IPS-NIHi7 (cell line): ENCODE results near the gene LRRC61.
"Not testable (repeated sequence)": the region's sequence is repeated elsewhere in the genome, so short reads cannot be mapped to it uniquely, and the experiment has no call there.

Experiments
- DNase-seq: peaks from one replicate; pipeline ENCODE4 v3.0.0; 2012; ENCODE audit warnings: mixed read lengths; ENCODE audit errors: extremely low spot score

The LRRC61 gene

DNA sequence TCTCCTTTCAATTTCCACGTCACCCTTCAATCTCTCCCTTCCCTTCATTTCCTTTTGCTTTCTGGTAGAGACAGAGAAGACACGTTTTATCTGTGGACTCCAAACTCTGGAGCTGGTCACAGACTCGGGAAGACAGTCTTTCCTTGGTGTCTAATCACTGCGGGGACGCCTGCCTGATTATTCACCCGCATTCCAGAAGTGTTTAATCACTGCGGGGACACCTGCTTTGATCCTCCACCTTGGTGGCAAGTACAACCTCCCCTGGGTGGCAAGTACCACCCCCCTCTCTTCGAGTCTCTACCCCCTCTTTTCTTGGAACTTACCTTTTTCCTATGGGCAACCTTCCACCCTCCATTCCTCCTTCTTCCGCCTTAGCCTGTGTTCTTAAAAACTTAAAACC lies 15.3 kb upstream of the LRRC61 start:
- no peak for DNase-seq

GRCh38 chr7:150308575-150308974 lies 14.6 kb upstream of the LRRC61 start:
- DNase-seq, result no peak

- no peak for DNase-seq
These were observed 12.0 kb upstream of the LRRC61 start for GRCh38 chr7:150311146-150311545.

- no peak for DNase-seq
These were observed 11.4 kb upstream of the LRRC61 start for GRCh38 chr7:150311711-150312110.

- not testable (repeated sequence) for DNase-seq
These were observed 10.3 kb upstream of the LRRC61 start for GRCh38 chr7:150312649-150313366.

GRCh38 chr7:150313367-150313809 lies 9.8 kb upstream of the LRRC61 start:
- DNase-seq, result no peak

DNA sequence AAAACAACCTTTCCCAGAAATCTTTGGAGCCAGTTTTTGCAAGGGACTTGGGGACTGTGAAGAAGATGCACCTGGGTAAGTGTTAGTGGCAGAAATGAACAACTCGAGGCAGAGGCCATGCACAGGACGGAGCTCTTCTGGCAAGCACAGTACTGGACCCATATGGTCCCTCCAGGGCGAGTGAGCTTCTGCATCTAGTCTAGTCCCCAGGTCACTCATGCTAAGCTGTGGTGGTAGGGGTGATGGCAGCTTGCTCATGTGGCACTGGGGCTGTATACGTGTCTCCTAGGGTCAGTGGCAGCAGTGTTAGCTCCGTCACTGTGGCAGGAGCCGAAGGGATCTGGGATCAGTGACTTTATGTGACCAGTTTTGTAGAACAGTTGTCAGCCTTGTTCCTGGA lies 9.3 kb upstream of the LRRC61 start:
- no peak for DNase-seq

GRCh38 chr7:150314639-150315239 lies 8.4 kb upstream of the LRRC61 start:
- DNase-seq, result no peak

GRCh38 chr7:150316987-150317386 lies 6.2 kb upstream of the LRRC61 start:
- DNase-seq, result not testable (repeated sequence)

- DNase-seq, result no peak
These were observed 5.3 kb upstream of the LRRC61 start for GRCh38 chr7:150317748-150318444.

GRCh38 chr7:150321788-150322113 lies 1.4 kb upstream of the LRRC61 start:
- DNase-seq, result no peak

DNA sequence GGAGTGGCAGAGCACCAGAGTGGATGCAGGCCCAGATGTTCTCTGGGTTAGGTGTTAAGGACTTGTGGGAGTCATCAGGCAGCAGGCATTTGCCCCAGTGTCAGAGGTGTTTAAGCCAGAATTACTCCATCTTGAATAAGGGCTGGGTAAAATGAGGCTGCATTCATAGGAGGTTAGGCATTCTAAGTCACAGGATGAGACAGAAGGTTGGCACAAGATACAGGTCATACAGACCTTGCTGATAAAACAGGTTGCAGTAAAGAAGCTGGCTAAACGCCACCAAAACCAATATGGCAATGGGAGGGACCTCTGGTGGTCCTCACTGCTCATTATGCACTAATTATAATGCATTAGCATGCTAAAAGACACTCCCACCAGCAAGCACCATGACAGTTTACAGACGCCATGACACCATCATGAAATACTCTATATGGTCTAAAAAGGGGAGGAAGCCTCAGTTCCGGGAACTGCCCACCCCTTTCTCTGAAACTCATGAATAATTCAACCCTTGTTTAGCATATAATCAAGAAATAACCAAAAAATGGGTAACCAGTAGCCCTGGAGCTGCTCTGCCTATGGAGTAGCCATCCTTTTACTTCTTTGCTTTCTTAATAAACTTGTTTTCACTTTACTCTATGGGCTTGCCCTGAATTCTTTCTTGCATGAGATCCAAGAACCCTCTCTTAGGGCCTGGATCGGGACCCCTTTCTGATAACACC lies 882 bp upstream of the LRRC61 start:
- no peak for DNase-seq

DNA sequence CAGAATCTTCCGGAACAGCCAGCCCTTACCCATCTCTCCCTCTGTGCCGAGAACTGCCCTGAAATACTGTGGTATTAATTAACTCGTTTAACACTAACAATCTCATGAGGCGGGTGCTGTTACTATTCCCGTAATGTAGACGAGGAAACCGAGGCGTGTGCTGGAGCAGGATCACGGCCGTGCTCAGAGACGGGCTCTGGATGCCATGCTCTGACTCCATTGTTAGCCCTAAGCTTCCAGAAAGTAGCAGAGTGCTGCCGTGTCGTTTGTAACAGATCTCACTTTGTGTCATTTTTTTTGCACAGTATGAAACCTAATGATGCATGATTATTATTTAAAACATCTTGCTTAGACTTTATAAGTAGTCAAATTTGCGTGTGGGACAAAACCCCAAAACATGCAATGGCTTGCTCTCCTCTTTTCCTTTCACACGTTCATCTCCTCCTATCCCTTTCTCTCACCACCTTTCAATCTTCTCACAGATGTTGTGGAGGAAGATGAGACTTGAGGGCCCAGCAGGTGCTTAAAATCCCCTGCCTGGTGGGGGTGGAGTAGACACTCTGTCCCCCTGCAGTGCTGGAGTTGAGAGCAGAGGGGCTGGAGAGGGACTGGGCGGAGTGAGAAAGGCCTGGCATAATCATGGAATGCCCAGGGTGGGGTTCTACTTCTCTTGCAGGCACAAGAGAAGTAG lies 672 bp downstream of the LRRC61 start:
- DNase-seq, result no peak

DNA sequence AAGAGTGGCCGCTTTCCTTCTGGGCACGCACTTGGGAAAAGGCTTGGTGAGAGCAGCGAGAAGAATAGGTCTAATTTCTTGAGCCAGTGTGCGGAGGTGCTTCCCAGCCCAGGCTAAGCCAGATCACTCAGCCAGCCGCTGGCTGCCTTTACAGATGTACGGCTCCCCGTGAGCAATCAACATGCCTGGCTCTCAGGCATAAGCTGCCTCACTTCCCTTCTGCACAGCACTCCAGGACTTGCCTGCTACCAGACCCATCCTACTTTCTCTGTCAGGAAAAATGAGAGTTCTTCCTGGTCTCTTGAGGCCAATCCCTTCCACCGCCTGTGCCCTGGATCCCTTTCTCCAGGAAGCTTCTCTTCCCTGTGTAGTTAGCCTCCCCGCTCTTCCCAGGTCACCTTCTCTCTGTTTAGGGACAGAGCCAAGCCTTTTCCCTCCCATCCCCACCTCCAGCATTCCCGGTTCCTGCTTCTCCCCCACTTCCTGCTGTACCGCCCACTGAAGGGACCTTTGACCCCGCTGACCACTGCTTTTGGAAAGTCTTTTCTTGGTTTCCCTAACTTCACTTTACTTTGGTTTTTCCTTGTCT lies 1.3 kb downstream of the LRRC61 start:
- no peak for DNase-seq

GRCh38 chr7:150325110-150325611 lies 2.0 kb downstream of the LRRC61 start:
- no peak for DNase-seq

DNA sequence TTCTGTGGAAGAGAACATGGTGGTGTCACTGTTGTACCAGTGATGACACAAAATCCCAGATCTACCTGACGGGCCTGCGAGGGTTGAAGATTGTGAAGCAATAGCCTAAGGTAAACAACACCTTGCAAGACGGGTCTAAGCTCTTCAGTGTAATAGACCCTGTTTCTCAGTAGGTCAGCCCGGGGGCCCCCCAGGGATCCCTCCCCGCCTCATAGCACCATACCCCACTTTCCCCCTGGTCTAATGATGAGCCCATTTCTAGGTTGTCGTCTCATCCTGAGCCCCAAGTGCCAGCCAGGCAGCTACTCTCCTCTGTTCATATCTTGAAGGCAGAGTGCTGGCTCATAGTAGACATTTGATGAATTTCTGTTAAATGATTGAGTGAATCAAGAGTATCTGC lies 2.7 kb downstream of the LRRC61 start:
- DNase-seq, result no peak

GRCh38 chr7:150326657-150327268 lies 3.6 kb downstream of the LRRC61 start:
- no peak for DNase-seq

- DNase-seq, result no peak
These were observed 4.2 kb downstream of the LRRC61 start for GRCh38 chr7:150327308-150327707.

- peak; percentile 76 for DNase-seq
These were observed 6.4 kb downstream of the LRRC61 start for GRCh38 chr7:150329331-150330120.
